Duodenal mucosa (tissue), 2 donors: ENCODE data around the gene TBL1XR1.
"Not testable (repeated sequence)": the region's sequence is repeated elsewhere in the genome, so short reads cannot be mapped to it uniquely, and the experiment has no call there.

Source experiments
- H3K27ac ChIP-seq: one replicate; pipeline ENCODE4 v1.7.0; 2013; ENCODE audit warnings: low read depth, low read length
- H3K27me3 ChIP-seq, 2 donors: one replicate each; pipeline ENCODE4 v1.7.0; 2013; ENCODE audit warnings: low read length in 2 of 2, control low read depth in 1 of 2; ENCODE audit not compliant: insufficient read depth in 2 of 2, control insufficient read depth in 1 of 2
- H3K36me3 ChIP-seq, 2 donors: one replicate each; pipeline ENCODE4 v1.7.0; 2013; ENCODE audit warnings: low read length in 2 of 2, control low read depth in 1 of 2; ENCODE audit not compliant: insufficient read depth in 2 of 2, control insufficient read depth in 1 of 2
- H3K4me1 ChIP-seq, 2 donors: one replicate each; pipeline ENCODE4 v1.7.0; 2013; ENCODE audit warnings: low read length in 2 of 2, control low read depth in 1 of 2; ENCODE audit not compliant: insufficient read depth in 2 of 2, control insufficient read depth in 1 of 2
- H3K4me3 ChIP-seq, 2 donors: one replicate each; pipeline ENCODE4 v1.7.0; 2013; ENCODE audit warnings: low read length in 2 of 2, low read depth in 1 of 2
- H3K9ac ChIP-seq, 2 donors: one replicate each; pipeline ENCODE4 v1.7.0; 2013; ENCODE audit warnings: low read length in 2 of 2, low read depth in 1 of 2
- H3K9me3 ChIP-seq, 2 donors: one replicate each; pipeline ENCODE4 v1.7.0; 2013; ENCODE audit warnings: low read length in 2 of 2, control low read depth in 1 of 2; ENCODE audit not compliant: control insufficient read depth in 1 of 2

The TBL1XR1 gene

DNA sequence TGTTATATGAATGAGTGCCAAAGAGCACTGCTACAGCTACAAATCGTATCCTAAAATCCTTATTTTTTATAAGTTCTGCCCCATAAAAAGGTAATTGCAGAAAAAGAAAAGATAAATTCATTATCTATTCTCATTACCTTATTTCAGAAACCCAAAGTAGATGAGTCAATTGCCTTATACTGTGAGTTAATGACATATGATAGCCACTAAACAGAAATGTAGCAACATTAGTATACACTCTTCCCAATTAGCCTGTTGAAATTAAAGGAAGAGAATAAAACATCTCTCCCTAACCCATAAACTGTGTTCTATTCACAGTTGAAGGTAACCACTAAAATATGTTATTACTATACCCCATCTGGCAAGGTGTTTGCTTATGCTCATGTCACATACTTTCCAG, 11.0 kb downstream of the TBL1XR1 start:
- Histone ChIP-seq H3K9me3 (no peaks in the 10 kb centered on the region), H3K4me1 (peaks cover 15 to 23% of the 10 kb centered on the region in 2 donors), H3K27me3 (no peaks in the 10 kb centered on the region), H3K9ac (no peak overlapping the region), H3K27ac (no peak overlapping the region), H3K4me3 (no peak overlapping the region), H3K36me3 (no peaks in the 10 kb centered on the region)

- H3K36me3 ChIP-seq, result no peaks in the 10 kb centered on the region
- H3K9me3 ChIP-seq, result no peaks in the 10 kb centered on the region
- no peak overlapping the region for H3K4me3 ChIP-seq
- H3K9ac ChIP-seq, result no peak overlapping the region
- peaks cover 11 to 15% of the 10 kb centered on the region in 2 donors for H3K4me1 ChIP-seq
- H3K27ac ChIP-seq, result no peak overlapping the region
- no peaks in the 10 kb centered on the region for H3K27me3 ChIP-seq
Measured at GRCh38 chr3:177185035-177185574, 12.2 kb downstream of the TBL1XR1 start.

- H3K9me3 ChIP-seq, H3K36me3 ChIP-seq, H3K9ac ChIP-seq, H3K27ac ChIP-seq, H3K4me3 ChIP-seq, H3K27me3 ChIP-seq: not testable (repeated sequence)
- peaks cover 14 to 16% of the 10 kb centered on the region in 2 donors for H3K4me1 ChIP-seq
Measured at GRCh38 chr3:177184602-177185001, 12.7 kb downstream of the TBL1XR1 start.

DNA sequence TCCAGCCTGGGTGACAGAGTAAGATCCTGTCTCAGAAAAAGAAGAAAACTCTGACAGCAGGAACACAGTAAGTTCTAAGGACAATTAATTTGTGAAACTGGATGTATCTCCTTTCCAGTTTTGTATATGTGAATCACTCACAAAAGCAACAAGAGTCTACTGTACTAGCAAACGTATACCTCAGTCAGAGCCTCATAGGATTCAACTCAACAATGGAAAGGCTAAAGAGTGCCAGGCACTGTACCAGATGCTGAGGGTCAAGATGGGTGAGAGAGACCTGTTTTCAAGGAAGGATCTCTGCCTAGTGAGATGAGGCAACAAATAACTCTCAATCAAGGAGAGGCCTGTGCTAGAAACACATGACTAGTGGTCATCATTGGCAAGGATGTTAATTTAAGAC, 14.9 kb downstream of the TBL1XR1 start:
- Histone ChIP-seq H3K27ac (no peak overlapping the region), H3K4me3 (no peak overlapping the region), H3K4me1 (peaks cover 23 to 27% of the 10 kb centered on the region in 2 donors), H3K36me3 (no peaks in the 10 kb centered on the region), H3K27me3 (no peaks in the 10 kb centered on the region), H3K9ac (no peak overlapping the region), H3K9me3 (no peaks in the 10 kb centered on the region)

DNA sequence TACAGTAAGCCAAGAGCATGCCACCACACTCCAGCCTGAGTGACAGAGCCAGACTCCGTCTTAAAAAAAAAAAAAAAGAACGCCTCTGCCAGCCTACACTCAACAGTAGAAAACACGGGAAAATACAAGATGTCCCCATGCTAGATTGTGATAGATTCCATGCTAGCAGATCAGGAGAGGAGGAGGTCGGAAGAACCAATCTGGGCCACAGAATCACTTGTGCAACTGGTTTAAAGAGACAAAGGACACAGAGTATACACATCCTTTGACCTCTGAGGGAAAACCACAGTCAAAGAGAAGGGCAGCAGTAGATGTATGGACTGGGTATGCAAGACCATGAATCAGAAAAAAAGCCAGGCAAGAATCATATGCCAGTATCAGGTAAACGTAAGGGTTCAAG, 15.9 kb downstream of the TBL1XR1 start:
- Histone ChIP-seq H3K4me3 (no peak overlapping the region), H3K9me3 (no peaks in the 10 kb centered on the region), H3K9ac (no peak overlapping the region), H3K4me1 (peaks cover 31 to 32% of the 10 kb centered on the region in 2 donors), H3K27ac (no peak overlapping the region), H3K36me3 (no peaks in the 10 kb centered on the region), H3K27me3 (no peaks in the 10 kb centered on the region)

DNA sequence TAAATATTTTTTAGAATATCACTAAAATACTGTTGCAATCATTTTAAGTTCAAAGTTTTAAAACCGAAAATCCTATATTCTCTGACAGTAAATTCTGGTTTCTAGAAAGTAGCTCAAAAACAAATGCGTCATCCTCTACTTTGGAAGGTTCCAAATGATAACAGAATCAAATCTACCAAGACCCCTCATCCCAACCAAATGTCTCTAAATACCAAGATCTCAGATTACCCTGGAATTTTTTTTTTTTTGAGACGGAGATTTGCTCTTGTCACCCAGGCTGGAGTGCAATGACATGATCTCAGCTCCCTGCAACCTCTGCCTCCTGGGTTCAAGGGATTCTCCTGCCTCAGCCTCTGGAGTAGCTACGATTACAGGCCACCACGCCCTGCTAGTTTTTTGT, 16.8 kb downstream of the TBL1XR1 start:
- Histone ChIP-seq H3K4me1 (peaks cover 27 to 31% of the 10 kb centered on the region in 2 donors), H3K27ac (no peak overlapping the region)

GRCh38 chr3:177179281-177180067, 17.8 kb downstream of the TBL1XR1 start:
- Histone ChIP-seq H3K4me1 (peaks cover 25 to 30% of the 10 kb centered on the region in 2 donors), H3K9ac (no peak overlapping the region), H3K9me3 (no peaks in the 10 kb centered on the region), H3K4me3 (no peak overlapping the region), H3K27me3 (no peaks in the 10 kb centered on the region), H3K27ac (no peak overlapping the region), H3K36me3 (no peaks in the 10 kb centered on the region)

More for the DNA sequence above, 16.8 kb downstream of the TBL1XR1 start:
- no peak overlapping the region for H3K9ac ChIP-seq
- no peaks in the 10 kb centered on the region for H3K27me3 ChIP-seq
- no peak overlapping the region for H3K4me3 ChIP-seq
- H3K9me3 ChIP-seq, result no peaks in the 10 kb centered on the region
- no peaks in the 10 kb centered on the region for H3K36me3 ChIP-seq

DNA sequence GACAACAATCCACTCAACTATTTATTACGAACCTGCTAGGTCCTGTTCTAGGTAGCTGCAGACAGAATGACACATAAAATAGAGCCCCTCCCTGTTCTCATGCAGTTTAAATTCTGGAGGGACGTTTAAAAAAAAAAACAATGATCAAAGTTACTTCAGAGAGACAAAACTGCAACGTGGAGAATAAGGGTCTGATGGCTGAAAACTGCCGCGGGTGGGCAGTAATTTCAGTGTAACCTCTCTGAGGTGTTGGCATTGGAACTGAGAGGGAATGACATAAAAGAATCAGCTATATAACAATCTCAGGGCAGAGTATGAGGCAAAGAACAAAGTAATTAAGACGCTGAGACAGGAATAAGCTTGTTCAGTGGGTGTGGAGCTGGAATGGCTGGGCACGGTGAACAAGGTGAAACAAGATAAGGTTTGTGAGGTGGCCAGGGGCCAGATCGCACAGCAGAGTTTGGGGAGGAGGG, 19.5 kb downstream of the TBL1XR1 start:
- H3K36me3 ChIP-seq, result no peaks in the 10 kb centered on the region
- no peaks in the 10 kb centered on the region for H3K27me3 ChIP-seq
- peak overlapping the region in 1 of 2 donors; percentile 53 for H3K4me3 ChIP-seq
- H3K9me3 ChIP-seq, result no peaks in the 10 kb centered on the region
- peaks cover 25 to 30% of the 10 kb centered on the region in 2 donors for H3K4me1 ChIP-seq
- peak overlapping the region; percentile 23 for H3K27ac ChIP-seq
- H3K9ac ChIP-seq, result peak overlapping the region in 1 of 2 donors; percentile 55

GRCh38 chr3:177174607-177175170, 22.6 kb downstream of the TBL1XR1 start:
- Histone ChIP-seq H3K36me3 (peaks cover 0 to 3% of the 10 kb centered on the region in 2 donors), H3K4me1 (peaks cover 20 to 33% of the 10 kb centered on the region in 2 donors), H3K27ac (no peak overlapping the region), H3K9ac (no peak overlapping the region), H3K27me3 (no peaks in the 10 kb centered on the region), H3K9me3 (no peaks in the 10 kb centered on the region), H3K4me3 (no peak overlapping the region)
